Measurements from ENCODE around the gene DPH3. TPM values are rescaled to one million over a fixed set of nuclear protein-coding genes. Genes with fewer than 3 reads are reported as not detected.

Gene DPH3
- total and polyA plus RNA-seq, 2 of the 8 experiments (the other 6 are each of a cell fraction or from before 2014, with no cell fraction given) = 9.8 to 40.1 TPM

DNA sequence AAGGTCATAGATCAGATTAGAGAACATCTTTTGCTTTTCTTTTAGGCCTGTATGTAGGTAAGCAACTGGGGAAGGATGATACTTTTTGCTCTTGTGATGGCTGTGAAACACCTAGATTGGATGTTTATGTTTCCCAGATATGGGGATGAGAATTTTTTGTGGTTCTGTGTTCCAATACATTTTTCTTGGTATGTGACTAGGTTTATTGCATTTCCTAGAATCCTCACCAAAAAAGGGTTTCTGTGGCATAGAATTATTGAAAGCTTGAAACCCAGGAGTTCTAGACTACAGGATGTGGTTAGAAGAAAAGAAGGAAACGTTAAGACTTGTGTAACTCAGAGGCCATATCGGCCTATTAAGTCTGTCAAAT lies 26.1 kb upstream of the DPH3 start:
- no peak overlapping the region for H2BK120ac ChIP-seq (replicated peaks; ENCODE audit: low read depth, low read length)
- H2AK5ac ChIP-seq (ENCODE audit: low read depth, low read length) = no peak overlapping the region
- no peak overlapping the region for H3K18ac ChIP-seq (ENCODE audit: extremely low read depth, low read length)
- FAIRE-seq (no peak), DNase-seq (ENCODE audit: low read depth in 1 of 2, low spot score in 2 of 2) (no peak)
- no peak overlapping the region for H2BK15ac ChIP-seq (ENCODE audit: low read length)
- H3K23me2 ChIP-seq (ENCODE audit: low read depth, low read length) = no peaks in the 10 kb centered on the region
- no peaks in the 10 kb centered on the region for H3K4me1 ChIP-seq (replicated peaks in 1 of 4; ENCODE audit: control insufficient read depth in 3 of 4, insufficient read depth in 4 of 4, low read length in 3 of 4)
- no peak overlapping the region for H2BK12ac ChIP-seq (ENCODE audit: low read depth, low read length)
- no peak for TF ChIP-seq SIN3A (conservative IDR thresholded peaks at IDR 0.05 in 1 of 2, IDR thresholded peaks at IDR 0.05 in 1 of 2; ENCODE audit: low read depth in 1 of 2, low read length in 2 of 2)
- TF ChIP-seq, protein P1, sequence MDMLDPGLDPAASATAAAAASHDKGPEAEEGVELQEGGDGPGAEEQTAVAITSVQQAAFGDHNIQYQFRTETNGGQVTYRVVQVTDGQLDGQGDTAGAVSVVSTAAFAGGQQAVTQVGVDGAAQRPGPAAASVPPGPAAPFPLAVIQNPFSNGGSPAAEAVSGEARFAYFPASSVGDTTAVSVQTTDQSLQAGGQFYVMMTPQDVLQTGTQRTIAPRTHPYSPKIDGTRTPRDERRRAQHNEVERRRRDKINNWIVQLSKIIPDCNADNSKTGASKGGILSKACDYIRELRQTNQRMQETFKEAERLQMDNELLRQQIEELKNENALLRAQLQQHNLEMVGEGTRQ (IDR thresholded peaks at IDR 0.05; ENCODE audit: low read length) = no peak
- TF ChIP-seq CBX5 (IDR thresholded peaks at IDR 0.05; ENCODE audit: low read depth, low read length) = no peak
- no peak for TF ChIP-seq CHD2 (IDR thresholded peaks at IDR 0.05; ENCODE audit: low read length)
- TF ChIP-seq, protein P2, sequence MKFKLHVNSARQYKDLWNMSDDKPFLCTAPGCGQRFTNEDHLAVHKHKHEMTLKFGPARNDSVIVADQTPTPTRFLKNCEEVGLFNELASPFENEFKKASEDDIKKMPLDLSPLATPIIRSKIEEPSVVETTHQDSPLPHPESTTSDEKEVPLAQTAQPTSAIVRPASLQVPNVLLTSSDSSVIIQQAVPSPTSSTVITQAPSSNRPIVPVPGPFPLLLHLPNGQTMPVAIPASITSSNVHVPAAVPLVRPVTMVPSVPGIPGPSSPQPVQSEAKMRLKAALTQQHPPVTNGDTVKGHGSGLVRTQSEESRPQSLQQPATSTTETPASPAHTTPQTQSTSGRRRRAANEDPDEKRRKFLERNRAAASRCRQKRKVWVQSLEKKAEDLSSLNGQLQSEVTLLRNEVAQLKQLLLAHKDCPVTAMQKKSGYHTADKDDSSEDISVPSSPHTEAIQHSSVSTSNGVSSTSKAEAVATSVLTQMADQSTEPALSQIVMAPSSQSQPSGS (IDR thresholded peaks at IDR 0.05; ENCODE audit: low read length) = no peak
- no peak for TF ChIP-seq CEBPB (IDR thresholded peaks at IDR 0.05; ENCODE audit: low read depth, low read length)
- no peak overlapping the region for H4K5ac ChIP-seq (ENCODE audit: insufficient read length, low read depth, low read length)
- no peak overlapping the region for H3K27ac ChIP-seq (ENCODE audit: low read depth, low read length)
- H3K79me1 ChIP-seq (ENCODE audit: low read depth, low read length) = 0 out of 2 replicates have a peak, but pooled peaks cover 3% of the 10 kb centered on the region
- no peak overlapping the region for H4K91ac ChIP-seq (replicated peaks; ENCODE audit: insufficient read length, low read length)
- H3K9me3 ChIP-seq (ENCODE audit: insufficient read depth in 2 of 2, low read depth in 1 of 2, low read length in 1 of 2) = no peaks in the 10 kb centered on the region
- H3K14ac ChIP-seq (ENCODE audit: insufficient read length) = no peak overlapping the region
- no peaks in the 10 kb centered on the region for H4K20me1 ChIP-seq (replicated peaks in 1 of 2; ENCODE audit: control insufficient read depth in 1 of 2, insufficient read depth in 2 of 2, low read length in 2 of 2)
- no peak overlapping the region for H2BK5ac ChIP-seq (ENCODE audit: low read depth, low read length)
- CTCF ChIA-PET (ENCODE audit: partially characterized antibody) = interaction anchor here (0.7 to 9.2 kb wide), 31 partner anchors 8 to 265 kb away, joined by 3 to 106 read pairs (median 4); no protein-coding TSS in a partner anchor
- H2AFZ ChIP-seq (ENCODE audit: low read length) = no peak overlapping the region
- no peak overlapping the region for H3K4me3 ChIP-seq (ENCODE audit: extremely low read depth in 1 of 4, insufficient read depth in 2 of 4, low read depth in 3 of 4, low read length in 4 of 4)
- no peaks in the 10 kb centered on the region for H3K27me3 ChIP-seq (replicated peaks in 1 of 4; ENCODE audit: control insufficient read depth in 3 of 4, extremely low read depth in 1 of 4, insufficient read depth in 3 of 4, low read length in 3 of 4)
- no peak overlapping the region for H4K8ac ChIP-seq (ENCODE audit: extremely low read depth, insufficient read depth, low read length)
- no peak overlapping the region for H3K23ac ChIP-seq (ENCODE audit: insufficient read length)
- peaks cover 3 to 22% of the 10 kb centered on the region in 2 experiments; a peak in 2 of 4 replicates for H3K79me2 ChIP-seq (ENCODE audit: control insufficient read depth in 1 of 2, insufficient read depth in 2 of 2, low read length in 2 of 2)
- WGBS, 2 experiments (ENCODE audit: extremely low coverage in 1 of 2, insufficient coverage in 1 of 2, insufficient read length in 1 of 2, insufficient replicate concordance in 2 of 2, low coverage in 1 of 2, low lambda C conversion rate in 2 of 2, missing lambda C conversion rate in 1 of 2) = 92% methylated on average over 2 of the region's 2 CpGs; no CpG with 5 or more reads in 1 of the 2 experiments
- peaks cover 0 to 22% (median 9%) of the 10 kb centered on the region in 4 experiments; a peak in 5 of 8 replicates for H3K36me3 ChIP-seq (ENCODE audit: control insufficient read depth in 2 of 4, insufficient read depth in 4 of 4, low read length in 3 of 4)
- H3K4me2 ChIP-seq (ENCODE audit: insufficient read depth in 1 of 2, low read depth in 2 of 2, low read length in 2 of 2) = no peak overlapping the region
- POLR2A ChIA-PET (ENCODE audit: partially characterized antibody) = interaction anchor here (0.6 to 1.5 kb wide), 2 partner anchors 259 to 301 kb away, joined by 3 to 7 read pairs; no protein-coding TSS in a partner anchor
- no peak overlapping the region for H2BK20ac ChIP-seq (ENCODE audit: low read length)
- no peak overlapping the region for H3K9ac ChIP-seq (replicated peaks in 1 of 4; ENCODE audit: extremely low read depth in 1 of 4, low read depth in 3 of 4, low read length in 3 of 4)
- no peak overlapping the region for H3K4ac ChIP-seq (replicated peaks; ENCODE audit: insufficient read length, low read depth, low read length)
- H3K56ac ChIP-seq (replicated peaks; ENCODE audit: insufficient read length, low read depth, low read length) = no peak overlapping the region
